Stimulated activated CD4-positive, alpha-beta T cell treated with anti-CD3 and anti-CD28 coated beads, Interleukin-12 subunit alpha, Interleukin-12 subunit beta, amount 100 ng/mL, for 4 hours (primary cell): ENCODE data around the gene SLC2A9.

ENCODE experiments used
- DNase-seq: peaks from one replicate; pipeline ENCODE4 v3.0.0-alpha.2; 2020

The SLC2A9 gene

DNA sequence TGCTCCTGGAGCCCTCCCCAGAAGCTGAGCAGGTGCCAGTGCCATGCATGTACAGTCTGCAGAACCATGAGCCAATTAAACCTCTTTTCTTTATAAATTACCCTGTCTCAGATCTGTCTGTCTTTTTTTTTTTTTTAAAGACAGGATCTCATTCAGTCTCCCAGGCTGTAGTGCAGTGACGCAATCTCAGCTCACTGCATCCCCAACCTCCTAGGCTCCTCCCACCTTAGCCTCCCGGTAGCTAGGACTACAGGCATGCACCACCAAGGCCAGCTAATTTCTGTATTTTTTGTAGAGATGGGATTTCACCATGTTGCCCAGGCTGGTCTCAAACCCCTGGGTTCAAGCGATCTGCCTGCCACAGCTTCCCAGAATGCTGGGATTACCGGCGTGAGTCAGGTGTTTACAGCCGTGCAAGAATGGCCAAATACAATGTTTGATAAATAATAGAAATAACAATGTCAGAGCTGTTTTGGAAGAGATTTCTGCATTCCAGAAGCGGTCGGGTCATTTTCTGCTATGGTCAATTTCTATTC, 68.8 kb downstream of the SLC2A9 start:
- DNase-seq, result no peak

DNA sequence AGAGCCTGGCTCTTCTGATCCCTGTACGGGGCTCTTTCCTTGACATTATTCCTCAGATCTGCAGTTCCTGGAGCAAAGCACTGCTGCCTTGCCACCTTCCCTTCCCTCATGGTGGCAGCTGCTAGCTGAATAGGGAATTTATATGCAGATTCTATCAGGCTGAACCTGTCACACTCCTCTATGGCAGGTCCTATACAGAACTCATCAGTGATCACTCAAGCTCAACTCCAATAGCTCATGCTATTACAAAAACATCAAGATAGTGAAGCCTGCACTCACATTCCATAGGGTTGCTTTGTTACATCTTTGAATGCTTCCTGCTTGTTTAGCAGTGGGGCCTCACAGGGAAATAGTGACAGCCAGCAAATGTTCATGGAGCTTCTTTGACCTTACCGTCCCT, 71.7 kb downstream of the SLC2A9 start:
- DNase-seq, result no peak

DNA sequence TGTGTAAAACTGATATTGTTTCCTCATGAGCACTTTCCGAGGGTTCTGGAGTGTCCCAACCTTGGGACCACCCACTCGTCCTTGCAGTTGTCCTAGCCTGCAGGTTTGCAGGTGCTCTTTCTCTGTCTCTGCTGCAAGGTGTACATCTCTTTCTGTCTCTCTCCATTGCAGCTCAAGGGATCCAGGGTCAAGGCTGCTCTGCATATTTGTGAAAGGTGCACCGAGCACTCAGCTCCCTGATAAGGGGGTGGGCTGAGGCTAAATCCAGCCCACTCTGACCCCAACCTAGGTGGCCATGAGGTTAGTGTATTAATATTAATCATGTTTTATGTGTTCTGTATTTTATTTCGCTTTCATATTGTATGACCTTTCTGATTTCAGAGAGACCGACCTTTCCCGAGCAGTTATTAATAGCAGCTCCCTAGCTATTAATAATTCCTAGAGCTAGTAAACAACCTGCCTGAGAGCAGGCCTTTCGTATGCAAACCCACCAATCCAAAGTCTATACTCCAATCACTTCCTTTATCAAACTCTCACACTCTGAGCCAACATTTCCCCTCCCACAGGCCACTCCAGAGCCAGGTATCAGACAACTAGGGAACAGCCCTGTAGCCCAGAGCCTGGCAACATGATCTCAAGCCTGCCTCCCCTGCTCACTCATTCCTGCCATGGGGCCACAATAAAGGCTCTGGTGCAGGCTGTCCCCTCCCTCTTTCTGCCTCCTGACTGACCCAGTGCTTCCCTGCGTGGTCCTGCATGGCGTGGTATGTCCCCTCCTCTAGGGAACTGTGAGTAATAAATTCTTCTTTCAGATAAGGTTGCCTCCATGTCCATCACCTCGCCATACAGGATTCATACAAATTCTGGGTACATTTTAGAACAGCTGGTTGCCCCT, 73.9 kb downstream of the SLC2A9 start:
- no peak for DNase-seq

DNA sequence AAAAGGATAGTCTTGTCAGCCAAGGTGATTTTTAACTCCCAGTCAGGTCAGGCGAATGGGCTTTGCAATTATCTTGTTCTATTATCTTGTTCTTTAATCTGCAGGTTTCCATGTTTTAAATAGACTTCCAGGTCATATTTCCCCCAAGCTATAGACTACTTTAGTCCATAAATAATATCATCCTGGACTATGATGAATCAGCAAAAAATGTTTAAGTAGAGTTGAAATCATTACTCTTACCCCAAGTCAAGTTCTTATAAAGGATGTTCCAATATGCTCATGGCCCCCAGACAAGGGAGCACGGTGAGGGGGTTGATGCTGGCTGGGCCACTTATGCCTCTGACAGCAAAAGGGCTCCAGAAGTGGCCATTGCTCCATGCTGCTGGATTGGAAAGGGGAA, 75.1 kb downstream of the SLC2A9 start:
- DNase-seq, result no peak

DNA sequence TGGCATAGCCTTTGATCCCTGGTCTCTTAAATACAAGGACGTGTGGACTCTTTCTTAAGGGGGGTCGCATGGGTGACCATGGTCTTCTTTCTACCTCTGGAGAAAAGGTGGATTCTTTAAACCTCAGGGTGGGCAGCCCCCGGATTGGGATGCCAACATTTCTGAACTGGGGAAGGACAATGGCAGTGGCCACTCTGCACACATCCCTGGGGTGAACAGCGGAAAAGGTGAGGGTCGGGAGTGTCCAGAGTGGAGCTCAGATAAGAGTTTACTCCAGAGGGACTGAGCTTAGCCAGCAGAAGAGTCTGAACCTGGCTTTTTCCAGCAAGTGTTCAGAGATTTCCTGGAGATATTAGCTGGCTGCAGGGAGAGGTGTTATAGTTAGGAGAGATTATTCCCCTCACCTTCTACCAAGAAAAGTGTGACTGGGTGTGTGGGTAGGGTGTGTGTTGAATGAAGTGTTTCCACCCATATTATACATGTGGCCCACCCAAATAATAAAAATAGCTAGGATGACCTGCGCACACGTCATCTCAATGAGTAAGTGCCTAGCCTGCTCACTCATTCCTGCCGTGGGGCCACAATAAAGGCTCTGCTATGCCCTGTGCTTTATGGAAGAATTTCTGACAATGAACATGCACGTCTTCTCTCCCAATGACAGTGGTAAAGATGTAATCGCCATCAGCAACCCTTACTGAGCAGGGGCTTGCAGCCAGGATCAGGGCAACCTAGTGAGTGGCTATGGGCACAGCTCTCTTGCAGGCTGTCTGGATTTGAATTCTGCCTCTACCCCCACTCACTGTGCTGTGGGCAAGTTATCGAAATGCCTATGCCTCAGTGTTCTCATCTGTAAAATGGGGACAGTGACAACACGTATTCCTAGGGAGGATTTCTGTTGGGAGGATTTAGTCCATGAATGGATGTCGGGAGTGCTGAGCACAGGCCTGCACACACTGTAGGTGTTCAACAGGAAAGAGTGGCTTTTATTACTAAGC, 76.6 kb downstream of the SLC2A9 start:
- DNase-seq, result no peak

DNA sequence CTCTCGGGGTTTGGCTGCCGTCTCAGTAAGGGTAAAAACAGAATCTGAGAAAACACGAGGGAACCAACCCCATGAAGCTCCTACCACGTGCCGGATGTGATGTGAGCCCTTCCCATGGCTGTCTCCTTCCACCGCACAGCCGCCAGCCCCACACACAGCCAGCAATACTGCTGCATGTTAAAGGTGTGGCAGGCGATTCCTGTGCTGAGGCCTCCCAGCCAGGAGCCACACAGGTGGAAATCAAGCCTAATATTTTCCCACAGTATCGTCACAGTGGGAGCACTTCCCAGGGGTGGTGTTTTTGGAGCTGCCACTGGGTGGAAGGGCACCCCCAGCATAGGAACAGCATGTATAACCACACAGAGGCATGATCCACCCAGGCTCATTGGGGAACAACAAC, 77.5 kb downstream of the SLC2A9 start:
- no peak for DNase-seq

DNA sequence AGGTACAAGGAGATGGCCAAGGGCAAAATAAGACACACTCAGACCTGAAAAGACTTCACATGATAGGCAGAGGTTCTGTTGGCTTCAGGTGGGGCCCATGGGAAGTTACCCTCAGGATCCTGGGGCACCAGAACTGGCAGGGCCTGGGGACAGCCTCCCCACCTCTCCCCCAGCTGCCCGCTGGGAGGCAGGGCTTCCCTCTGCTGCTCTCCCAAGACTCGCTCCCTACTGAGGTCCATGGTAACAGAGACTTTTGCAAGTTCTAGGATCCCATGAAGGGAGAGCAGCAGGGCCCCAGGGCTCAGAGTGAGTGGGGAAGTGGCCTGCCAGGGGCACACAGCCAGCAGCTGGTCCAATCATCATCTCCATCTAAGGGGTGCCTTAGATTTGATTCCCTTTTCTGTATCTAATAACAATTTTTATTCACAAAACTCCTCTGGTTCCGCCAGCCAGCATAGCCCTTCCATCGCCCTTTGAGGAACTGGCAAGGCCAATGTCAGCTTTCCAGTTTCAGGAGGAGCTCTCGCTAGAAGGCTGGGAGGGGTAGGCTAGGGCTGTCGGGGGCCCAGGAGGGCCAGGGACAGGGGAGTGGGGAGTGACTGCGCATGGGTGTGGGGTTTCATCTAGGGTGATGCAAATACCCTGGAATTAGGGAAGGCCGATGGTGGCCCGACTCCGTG, 78.2 kb downstream of the SLC2A9 start:
- no peak for DNase-seq

DNA sequence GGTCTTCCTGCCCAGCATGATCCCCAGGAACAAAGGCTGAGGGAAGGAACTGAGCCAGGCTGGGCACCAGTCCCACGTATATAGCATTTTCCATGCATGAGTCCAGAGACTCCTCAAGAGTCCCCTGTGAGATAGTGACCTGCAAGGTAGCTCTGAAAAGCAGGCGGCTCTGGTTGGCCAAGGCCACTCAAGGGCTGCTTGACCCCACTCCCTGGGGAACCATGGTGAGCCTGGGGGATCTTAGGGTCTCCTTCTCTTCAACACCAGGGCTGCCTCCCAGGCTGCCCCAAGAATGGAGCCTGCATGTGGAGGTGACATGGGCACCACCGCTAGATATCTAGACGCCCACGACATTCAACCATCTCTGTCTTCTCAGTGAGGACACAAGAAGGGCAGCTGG, 79.2 kb downstream of the SLC2A9 start:
- DNase-seq, result no peak

DNA sequence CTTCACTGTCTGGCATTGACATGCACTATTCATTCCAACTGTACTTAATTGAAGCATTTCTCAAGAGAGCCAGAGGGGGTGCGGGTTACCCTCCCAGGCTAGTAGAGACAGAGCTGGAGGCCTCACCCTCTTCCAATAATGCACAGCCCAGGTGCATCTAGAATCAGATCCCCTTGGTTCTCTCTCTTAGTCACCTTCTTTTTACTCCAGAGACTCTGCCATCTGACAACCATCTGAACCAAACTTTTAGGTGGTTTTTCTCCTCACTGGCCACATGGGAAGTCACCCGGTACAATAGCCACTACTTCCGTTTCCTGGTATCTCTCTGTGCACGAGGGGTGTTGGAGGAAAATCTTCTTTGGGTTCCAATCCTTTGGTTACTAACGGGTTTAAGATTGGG, 81.3 kb downstream of the SLC2A9 start:
- DNase-seq, result no peak

DNA sequence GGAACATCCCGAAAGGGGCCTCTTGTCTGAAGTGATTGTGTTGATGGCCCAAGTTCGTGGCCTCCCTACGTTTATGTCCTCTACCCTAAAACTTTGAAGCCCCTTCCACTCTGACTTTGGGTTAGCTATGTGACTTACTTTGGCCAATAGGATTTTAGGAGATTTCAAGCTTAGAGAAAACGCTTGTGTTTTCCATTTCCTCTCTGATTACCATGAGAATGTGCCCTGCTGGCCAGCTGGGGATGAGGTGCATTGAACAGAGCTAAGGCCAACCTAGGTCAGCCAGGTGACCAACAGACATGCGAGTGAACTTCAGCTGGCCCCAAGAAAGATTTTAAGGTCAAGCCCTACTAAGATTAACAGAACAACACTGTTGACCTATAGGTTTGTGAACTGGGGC, 82.4 kb downstream of the SLC2A9 start:
- no peak for DNase-seq

DNA sequence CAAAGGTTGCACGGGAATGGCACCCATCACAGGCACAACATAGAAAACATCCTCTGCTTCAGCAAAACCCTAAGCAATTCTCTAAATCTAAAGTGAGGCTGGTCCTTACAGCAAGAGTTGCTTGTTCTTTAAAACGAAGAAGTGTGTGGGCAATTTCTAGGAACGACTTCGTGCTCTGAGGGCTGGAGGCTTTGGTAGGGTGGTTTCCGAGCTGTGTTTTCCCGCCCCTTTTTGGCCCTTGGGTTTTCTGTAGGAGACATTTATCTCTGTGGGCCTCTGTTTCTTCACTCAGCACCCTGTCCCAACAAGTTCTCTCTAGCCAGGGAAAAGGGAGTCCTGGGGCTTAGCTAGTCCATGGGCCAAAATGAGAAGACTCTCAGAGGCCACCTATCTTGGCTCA, 84.2 kb downstream of the SLC2A9 start:
- DNase-seq, result no peak

DNA sequence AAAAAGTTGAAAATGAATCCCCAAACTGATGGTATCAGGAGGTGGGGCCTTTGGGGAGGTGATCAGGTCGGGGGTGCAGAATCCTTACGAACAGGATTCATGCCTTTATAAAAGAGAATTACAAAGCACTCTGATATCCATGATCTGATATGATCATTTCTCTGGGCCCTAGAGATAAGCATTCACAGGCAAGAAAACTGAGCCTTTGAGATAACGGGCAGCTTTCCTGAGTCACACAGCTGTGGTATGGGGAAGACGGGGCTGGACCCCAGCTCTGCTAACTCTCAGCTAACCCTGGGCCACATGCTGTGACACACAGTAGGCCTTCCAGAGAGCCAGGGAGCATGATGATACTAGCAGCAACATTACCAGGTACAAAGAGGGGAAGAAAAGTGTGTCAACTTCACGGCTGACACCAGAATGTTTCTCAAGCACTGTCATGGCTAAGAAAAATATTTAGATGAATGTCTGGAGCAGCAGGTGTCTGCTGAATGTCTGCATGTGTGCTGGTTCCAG, 85.1 kb downstream of the SLC2A9 start:
- no peak for DNase-seq

DNA sequence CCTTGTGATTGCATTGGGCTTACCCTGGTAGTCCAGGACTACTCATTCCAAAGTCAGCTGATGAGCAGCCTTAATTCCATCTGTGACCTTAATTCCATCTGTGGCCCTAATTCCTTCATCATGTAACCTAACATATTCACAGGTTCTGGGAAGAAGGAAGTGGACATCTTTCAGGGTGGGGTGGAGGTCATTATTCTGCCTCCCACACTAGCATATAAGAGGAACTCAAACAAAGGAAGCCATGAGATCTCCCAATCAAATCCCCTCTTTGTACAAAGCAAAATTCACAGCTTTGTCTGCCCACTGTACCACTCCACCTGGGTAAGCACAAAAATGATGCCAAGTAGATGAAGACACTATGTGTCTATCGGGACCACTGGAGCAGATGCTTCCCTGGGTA, 87.3 kb downstream of the SLC2A9 start:
- DNase-seq, result no peak

DNA sequence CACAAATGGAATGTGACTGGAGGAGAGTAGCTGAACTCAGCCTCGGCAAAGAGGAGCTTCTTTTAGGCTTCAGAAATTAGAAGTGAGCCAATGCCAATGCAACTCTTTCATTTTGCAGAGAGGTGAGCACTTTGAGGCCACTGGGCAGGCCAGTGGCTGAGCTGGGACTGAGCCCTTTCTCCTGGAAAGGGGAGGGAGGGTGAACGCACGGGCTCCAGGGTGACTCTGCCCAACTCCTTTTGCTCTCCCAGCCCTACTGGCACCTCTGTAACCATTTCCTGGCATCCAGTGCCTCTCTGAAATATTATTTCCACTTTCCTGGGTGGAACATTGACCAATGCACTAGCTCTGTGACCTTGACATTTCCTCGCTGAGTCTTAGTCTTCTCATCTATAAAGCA, 88.1 kb downstream of the SLC2A9 start:
- no peak for DNase-seq

DNA sequence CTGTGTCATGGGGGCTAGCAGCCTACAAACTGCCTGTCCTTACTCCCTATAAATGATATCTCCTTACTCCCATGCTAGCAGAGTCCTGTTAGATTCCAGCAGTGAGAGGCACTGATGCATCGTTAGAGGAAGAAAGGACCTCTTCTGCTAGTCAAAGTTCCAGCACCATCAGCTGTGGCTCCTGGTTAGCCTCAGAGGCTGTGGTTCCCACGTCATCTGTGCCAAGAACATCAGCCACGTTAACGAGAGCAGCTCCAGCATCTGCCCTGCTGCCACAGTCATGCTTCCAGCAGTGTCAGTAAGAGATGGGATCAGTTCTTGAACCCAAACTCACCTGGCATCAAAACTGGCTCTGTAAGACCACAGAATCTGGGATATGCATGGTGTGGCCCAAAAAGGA, 88.5 kb downstream of the SLC2A9 start:
- DNase-seq, result no peak

DNA sequence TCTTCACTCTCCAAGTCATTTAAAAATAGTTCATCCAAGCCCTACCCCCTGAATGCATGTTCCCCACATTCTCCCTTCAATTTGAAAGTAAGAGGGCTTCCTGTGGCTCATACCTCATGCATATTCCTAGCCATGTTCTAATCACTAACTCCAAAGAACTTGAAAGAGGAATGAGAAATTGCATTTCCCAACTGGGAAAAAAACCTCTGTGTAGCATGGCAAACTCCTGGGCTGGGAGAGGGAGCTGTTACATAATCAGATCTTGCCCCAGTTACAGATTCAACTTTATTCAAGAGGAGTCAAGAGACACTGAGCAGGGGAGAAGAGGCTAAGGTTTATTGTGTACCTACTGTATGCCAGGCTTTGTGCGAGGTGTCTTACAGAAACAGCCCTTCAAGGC, 90.2 kb downstream of the SLC2A9 start:
- DNase-seq, result no peak

DNA sequence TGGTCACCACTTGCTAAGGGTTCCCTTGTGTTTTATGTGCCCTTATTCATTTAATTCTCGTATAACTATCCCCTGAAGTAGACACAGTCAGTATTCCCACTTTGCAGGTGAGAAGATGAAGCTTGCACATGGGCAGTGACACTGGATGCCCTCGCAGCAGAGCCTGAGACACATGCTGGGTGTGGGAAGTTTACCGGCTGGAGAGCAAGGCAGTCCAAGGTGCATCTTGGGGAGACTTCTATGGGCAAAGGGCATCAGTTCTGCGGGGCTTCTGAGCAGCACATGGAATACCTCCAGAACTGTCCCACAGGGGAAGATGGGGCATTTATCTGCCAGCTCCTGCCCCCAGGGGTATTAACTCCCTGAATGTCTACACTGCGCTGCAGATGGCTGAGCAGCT, 92.2 kb downstream of the SLC2A9 start:
- DNase-seq, result no peak

DNA sequence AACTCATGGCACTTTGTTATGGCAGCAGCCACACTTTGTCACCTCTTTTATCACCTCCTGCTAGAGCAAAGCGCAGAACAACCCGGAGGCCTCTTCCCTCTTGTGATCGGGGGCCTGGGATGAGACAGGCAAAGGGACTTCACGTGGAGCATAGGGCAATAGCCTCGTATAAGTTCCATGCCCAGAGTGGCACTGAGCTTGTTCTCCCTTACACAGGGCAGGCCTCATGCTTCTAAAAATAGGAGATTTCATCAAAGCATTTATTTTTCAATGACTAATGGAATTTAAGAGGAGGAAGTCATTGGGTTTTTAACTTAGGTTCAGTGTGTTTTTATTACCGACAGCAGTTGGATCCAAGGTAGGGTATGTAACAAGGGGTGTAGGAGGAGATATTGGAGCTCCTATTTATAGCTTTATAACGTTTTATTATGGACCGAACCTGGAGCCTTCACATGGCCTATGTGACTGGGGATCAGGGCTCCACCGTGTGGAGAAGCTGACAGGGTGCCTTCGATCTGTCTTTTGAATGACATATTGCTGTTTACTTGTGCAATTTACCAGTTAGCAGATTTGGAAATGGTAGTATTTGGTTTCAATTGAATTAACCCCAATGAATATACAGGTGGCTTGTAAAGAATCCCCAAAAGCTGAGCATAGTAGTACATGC, 93.8 kb downstream of the SLC2A9 start:
- no peak for DNase-seq

DNA sequence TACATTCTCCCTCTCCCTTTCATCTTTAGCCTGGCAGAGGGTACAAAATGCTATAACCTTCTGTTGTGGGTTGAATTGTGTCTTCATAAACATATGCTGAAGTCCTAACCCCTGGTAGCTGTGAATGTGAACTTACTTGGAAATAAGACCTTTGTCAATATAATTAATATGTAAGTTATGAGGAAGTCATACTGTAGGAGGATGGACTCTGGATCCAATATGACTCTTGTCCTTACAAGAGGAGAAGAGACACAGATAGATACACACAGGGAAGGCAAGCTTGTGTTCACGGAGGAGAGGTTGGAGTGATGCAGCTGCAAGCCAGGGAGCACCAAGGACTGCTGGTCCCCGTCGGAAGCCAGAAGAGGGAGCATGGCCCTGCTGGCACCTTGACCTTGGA, 94.7 kb downstream of the SLC2A9 start:
- DNase-seq, result no peak

DNA sequence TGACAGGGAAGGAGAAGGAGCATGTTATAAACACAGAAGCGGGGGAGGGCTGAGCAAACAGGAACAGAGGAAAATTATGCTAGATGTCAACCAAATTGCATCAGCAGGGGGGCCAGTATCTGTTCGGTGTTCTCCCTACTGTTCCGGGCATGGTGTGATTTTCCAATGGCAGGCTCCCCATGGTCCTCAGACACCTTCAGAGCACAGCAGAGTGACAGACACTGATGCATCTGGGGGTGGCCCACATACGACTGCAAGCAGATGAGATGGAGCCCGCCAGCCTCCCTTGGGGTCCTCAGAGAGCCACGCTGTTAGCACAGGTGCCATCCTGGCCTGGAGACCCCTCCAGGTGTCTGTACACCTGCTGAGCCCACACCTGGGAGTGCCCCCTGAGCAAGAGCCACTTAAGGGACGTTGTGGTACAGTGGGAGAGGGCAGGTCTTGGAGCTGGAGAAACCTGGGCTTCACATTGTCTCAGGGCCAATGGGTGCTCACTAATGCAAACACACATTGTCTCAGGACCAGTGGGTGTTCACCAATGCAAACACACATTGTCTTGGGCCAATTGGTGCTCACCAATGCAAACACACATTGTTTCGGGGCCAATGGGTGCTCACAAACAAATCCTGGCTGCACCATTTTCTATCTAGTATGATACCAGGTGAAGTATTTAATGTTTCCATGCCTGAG, 95.4 kb downstream of the SLC2A9 start:
- no peak for DNase-seq

DNA sequence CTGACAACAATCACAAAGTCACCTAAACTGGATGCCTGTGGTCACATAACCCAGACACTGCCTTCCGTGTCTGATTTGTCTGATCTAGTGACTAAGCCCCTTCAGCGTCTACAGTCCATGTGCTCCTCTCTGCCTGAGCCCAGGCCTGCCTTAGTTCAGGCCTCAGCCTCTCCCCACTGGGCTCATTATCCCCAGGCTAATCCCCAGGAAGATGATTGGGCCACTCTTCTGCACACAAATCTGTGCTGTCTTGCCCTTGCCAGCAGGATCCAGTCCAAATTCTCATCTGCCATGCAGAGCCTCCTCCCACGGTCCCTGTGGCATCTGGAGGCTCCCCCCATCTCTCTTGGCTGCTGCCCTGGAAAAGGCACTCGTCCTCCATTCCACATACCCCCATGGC, 96.5 kb downstream of the SLC2A9 start:
- no peak for DNase-seq
